Neural cell (in vitro differentiated cells): ENCODE results near the gene SLC6A7.

Experiments
- EP300 ChIP-seq: fragments of 450-650 bp; conservative IDR thresholded peaks from 2 replicates; pipeline ENCODE4 v1.6.1; 2014; ENCODE audit warnings: antibody characterized with exemption, mild to moderate bottlenecking, moderate library complexity; ENCODE audit not compliant: poor library complexity, severe bottlenecking
- EZH2 ChIP-seq: fragments of 200-600, 300-800 bp; shearing (Covaris generic), sonication (generic); IDR thresholded peaks from 2 replicates; pipeline ENCODE4 v1.6.1; 2014; ENCODE audit warnings: antibody characterized with exemption, low read length, borderline replicate concordance, mild to moderate bottlenecking; ENCODE audit not compliant: insufficient read depth, poor library complexity, severe bottlenecking
- MXI1 ChIP-seq: fragments of 450-650 bp; conservative IDR thresholded peaks from 2 replicates; pipeline ENCODE4 v1.6.1; 2014; ENCODE audit warnings: antibody characterized with exemption, mild to moderate bottlenecking; ENCODE audit not compliant: poor library complexity, severe bottlenecking
- POLR2AphosphoS5 ChIP-seq: IDR thresholded peaks from 2 replicates; pipeline ENCODE4 v1.6.1; 2012
- RAD21 ChIP-seq: fragments of 450-650 bp; conservative IDR thresholded peaks from 2 replicates; pipeline ENCODE4 v1.6.1; 2014; ENCODE audit warnings: antibody characterized with exemption, mild to moderate bottlenecking, moderate library complexity
- SMC3 ChIP-seq: fragments of 450-650 bp; conservative IDR thresholded peaks from 2 replicates; pipeline ENCODE4 v1.6.1; 2014; ENCODE audit warnings: antibody characterized with exemption, mild to moderate bottlenecking, moderate library complexity; ENCODE audit not compliant: poor library complexity
- TAF1 ChIP-seq: IDR thresholded peaks from 2 replicates; pipeline ENCODE4 v1.6.1; 2012; ENCODE audit warnings: low read depth
- TF ChIP-seq, protein P1 (sequence below): fragments of 450-650 bp; IDR thresholded peaks from 2 replicates; pipeline ENCODE4 v1.5.1; 2014; ENCODE audit warnings: antibody characterized with exemption, mild to moderate bottlenecking, moderate library complexity; ENCODE audit not compliant: poor library complexity, severe bottlenecking
- TF ChIP-seq, protein P2 (sequence below): IDR thresholded peaks from 2 replicates; pipeline ENCODE4 v1.6.1; 2012; ENCODE audit warnings: borderline replicate concordance

DNA sequence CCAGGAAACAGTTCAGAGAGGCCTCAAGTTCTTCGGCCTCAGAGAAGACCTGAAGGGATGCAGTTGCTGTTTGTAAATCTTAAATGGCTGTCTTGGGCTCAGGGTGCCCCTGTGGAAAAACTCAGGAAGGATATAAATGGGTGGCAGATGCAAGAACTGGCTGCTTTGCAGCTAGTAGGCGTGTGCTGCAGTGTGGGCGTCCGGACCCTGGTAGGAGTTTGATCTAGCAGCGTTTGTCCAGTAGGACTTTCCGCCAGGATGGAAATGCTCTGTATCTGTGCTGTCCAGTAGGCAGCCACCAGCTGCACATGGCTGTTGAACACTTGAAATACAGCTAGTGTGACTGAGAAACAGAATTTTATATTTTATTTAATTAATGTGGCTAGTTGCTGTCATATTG lies 15.6 kb upstream of the SLC6A7 start:
- TF ChIP-seq, protein P1, sequence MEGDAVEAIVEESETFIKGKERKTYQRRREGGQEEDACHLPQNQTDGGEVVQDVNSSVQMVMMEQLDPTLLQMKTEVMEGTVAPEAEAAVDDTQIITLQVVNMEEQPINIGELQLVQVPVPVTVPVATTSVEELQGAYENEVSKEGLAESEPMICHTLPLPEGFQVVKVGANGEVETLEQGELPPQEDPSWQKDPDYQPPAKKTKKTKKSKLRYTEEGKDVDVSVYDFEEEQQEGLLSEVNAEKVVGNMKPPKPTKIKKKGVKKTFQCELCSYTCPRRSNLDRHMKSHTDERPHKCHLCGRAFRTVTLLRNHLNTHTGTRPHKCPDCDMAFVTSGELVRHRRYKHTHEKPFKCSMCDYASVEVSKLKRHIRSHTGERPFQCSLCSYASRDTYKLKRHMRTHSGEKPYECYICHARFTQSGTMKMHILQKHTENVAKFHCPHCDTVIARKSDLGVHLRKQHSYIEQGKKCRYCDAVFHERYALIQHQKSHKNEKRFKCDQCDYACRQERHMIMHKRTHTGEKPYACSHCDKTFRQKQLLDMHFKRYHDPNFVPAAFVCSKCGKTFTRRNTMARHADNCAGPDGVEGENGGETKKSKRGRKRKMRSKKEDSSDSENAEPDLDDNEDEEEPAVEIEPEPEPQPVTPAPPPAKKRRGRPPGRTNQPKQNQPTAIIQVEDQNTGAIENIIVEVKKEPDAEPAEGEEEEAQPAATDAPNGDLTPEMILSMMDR, result no peak
- TF ChIP-seq POLR2AphosphoS5, result no peak
- no peak for TF ChIP-seq RAD21
- no peak for TF ChIP-seq TAF1
- no peak for TF ChIP-seq EP300
- no peak for TF ChIP-seq EZH2
- TF ChIP-seq, protein P2, sequence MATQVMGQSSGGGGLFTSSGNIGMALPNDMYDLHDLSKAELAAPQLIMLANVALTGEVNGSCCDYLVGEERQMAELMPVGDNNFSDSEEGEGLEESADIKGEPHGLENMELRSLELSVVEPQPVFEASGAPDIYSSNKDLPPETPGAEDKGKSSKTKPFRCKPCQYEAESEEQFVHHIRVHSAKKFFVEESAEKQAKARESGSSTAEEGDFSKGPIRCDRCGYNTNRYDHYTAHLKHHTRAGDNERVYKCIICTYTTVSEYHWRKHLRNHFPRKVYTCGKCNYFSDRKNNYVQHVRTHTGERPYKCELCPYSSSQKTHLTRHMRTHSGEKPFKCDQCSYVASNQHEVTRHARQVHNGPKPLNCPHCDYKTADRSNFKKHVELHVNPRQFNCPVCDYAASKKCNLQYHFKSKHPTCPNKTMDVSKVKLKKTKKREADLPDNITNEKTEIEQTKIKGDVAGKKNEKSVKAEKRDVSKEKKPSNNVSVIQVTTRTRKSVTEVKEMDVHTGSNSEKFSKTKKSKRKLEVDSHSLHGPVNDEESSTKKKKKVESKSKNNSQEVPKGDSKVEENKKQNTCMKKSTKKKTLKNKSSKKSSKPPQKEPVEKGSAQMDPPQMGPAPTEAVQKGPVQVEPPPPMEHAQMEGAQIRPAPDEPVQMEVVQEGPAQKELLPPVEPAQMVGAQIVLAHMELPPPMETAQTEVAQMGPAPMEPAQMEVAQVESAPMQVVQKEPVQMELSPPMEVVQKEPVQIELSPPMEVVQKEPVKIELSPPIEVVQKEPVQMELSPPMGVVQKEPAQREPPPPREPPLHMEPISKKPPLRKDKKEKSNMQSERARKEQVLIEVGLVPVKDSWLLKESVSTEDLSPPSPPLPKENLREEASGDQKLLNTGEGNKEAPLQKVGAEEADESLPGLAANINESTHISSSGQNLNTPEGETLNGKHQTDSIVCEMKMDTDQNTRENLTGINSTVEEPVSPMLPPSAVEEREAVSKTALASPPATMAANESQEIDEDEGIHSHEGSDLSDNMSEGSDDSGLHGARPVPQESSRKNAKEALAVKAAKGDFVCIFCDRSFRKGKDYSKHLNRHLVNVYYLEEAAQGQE, result no peak
- no peak for TF ChIP-seq SMC3
- TF ChIP-seq MXI1, result no peak
